GM18951 (cell line): Measurements from ENCODE around the gene HVCN1.

Experiments
- POLR2A ChIP-seq: IDR thresholded peaks from 4 replicates; pipeline ENCODE4 v1.6.1; 2011; ENCODE audit warnings: mild to moderate bottlenecking; ENCODE audit not compliant: insufficient read length, insufficient read depth; ENCODE audit errors: extremely low read depth
- in situ Hi-C: fragments of 300-500 bp; cut with MboI; formaldehyde crosslinking; loops from one replicate; pipeline ENCODE4 v1.12.0; 2022; ENCODE audit warnings: low sequenced_read_pairs, mixed read lengths, inconsistent platforms; ENCODE audit not compliant: unreplicated experiment

The HVCN1 gene

GRCh38 chr12:110613071-110613770 lies 75.7 kb downstream of the HVCN1 start:
- in situ Hi-C loops = loop anchor here (10.0 kb wide), 1 partner anchor 82 kb away; no protein-coding TSS in a partner anchor
- no peak for TF ChIP-seq POLR2A

GRCh38 chr12:110606253-110606611 lies 82.7 kb downstream of the HVCN1 start:
- no peak for TF ChIP-seq POLR2A
- in situ Hi-C loops = loop anchor here (10.0 kb wide), 1 partner anchor 141 kb away; the partner anchor contains the start of genes FAM216A and GPN3

- in situ Hi-C loops = loop anchor here (10.0 kb wide), 1 partner anchor 137 kb away; the partner anchor contains the start of genes FAM216A and GPN3
These were observed 86.7 kb downstream of the HVCN1 start for GRCh38 chr12:110602085-110602814.

GRCh38 chr12:110600254-110600653 lies 88.7 kb downstream of the HVCN1 start:
- in situ Hi-C loops = loop anchor here (10.0 kb wide), 1 partner anchor 135 kb away; the partner anchor contains the start of genes FAM216A and GPN3

GRCh38 chr12:110599334-110599733 lies 89.6 kb downstream of the HVCN1 start:
- in situ Hi-C loops = no loop called here
- TF ChIP-seq POLR2A = no peak

More at GRCh38 chr12:110600254-110600653, 88.7 kb downstream of the HVCN1 start:
- no peak for TF ChIP-seq POLR2A
